MM.1S (cell line): Measurements from ENCODE around the gene CHRNB1.

Experiments used
- DNase-seq: peaks from one replicate; pipeline ENCODE4 v3.0.0-alpha.2; 2015
- H2AFZ ChIP-seq: fragments of 300-600 bp; sonication (generic); 2 replicates; pipeline ENCODE4 v1.6.0; 2016; ENCODE audit warnings: antibody characterized with exemption, low read length
- H3F3A ChIP-seq: fragments of 300-600 bp; sonication (generic); 2 replicates; pipeline ENCODE4 v1.6.1; 2016; ENCODE audit warnings: mild to moderate bottlenecking, antibody characterized with exemption, low read length, moderate library complexity, mixed read lengths; ENCODE audit not compliant: insufficient read depth
- H3K27ac ChIP-seq: fragments of 300-600 bp; sonication (generic); 2 replicates; pipeline ENCODE4 v1.5.1; 2016; ENCODE audit warnings: mild to moderate bottlenecking, low read length
- H3K27me3 ChIP-seq: fragments of 300-600 bp; sonication (generic); replicated peaks from 2 replicates; pipeline ENCODE4 v1.6.0; 2016; ENCODE audit warnings: low read length; ENCODE audit not compliant: insufficient read depth
- H3K36me3 ChIP-seq: fragments of 300-600 bp; sonication (generic); replicated peaks from 2 replicates; pipeline ENCODE4 v1.6.1; 2016; ENCODE audit warnings: mild to moderate bottlenecking, low read length, mixed read lengths; ENCODE audit not compliant: insufficient read depth
- H3K4me1 ChIP-seq: fragments of 300-600 bp; sonication (generic); 2 replicates; pipeline ENCODE4 v1.6.1; 2016; ENCODE audit warnings: low read length, mixed read lengths
- H3K4me2 ChIP-seq: fragments of 300-600 bp; sonication (generic); 2 replicates; pipeline ENCODE4 v1.6.0; 2016; ENCODE audit warnings: low read depth, low read length
- H3K4me3 ChIP-seq: fragments of 300-600 bp; sonication (generic); 2 replicates; pipeline ENCODE4 v1.5.1; 2016; ENCODE audit warnings: low read length, mixed read lengths
- H3K79me2 ChIP-seq: fragments of 300-600 bp; sonication (generic); 2 replicates; pipeline ENCODE4 v1.6.1; 2016; ENCODE audit warnings: mixed run types, low read length, mixed read lengths
- H3K9ac ChIP-seq: fragments of 300-600 bp; sonication (generic); 2 replicates; pipeline ENCODE4 v1.6.1; 2016; ENCODE audit warnings: low read length, mixed read lengths
- H3K9me2 ChIP-seq: fragments of 300-600 bp; sonication (generic); replicated peaks from 2 replicates; pipeline ENCODE4 v1.6.1; 2016; ENCODE audit warnings: mild to moderate bottlenecking, low read length, mixed read lengths; ENCODE audit not compliant: insufficient read depth
- H3K9me3 ChIP-seq: fragments of 300-600 bp; sonication (generic); replicated peaks from 2 replicates; pipeline ENCODE4 v1.6.1; 2016; ENCODE audit warnings: mild to moderate bottlenecking, low read length, mixed read lengths; ENCODE audit not compliant: insufficient read depth
- H4K20me1 ChIP-seq: fragments of 300-600 bp; sonication (generic); 2 replicates; pipeline ENCODE4 v1.6.1; 2016; ENCODE audit warnings: mild to moderate bottlenecking, low read length, moderate library complexity, mixed read lengths; ENCODE audit not compliant: insufficient read depth
- EZH2 ChIP-seq: fragments of 300-600 bp; sonication (generic); optimal IDR thresholded peaks from 2 replicates; pipeline ENCODE3; 2017; ENCODE audit warnings: low read depth, mild to moderate bottlenecking, antibody characterized with exemption, low read length, mixed read lengths
- EZH2phosphoT487 ChIP-seq: fragments of 300-600 bp; sonication (generic); IDR thresholded peaks from 2 replicates; pipeline ENCODE4 v1.6.1; 2018; ENCODE audit warnings: antibody characterized with exemption, low read length
- TF ChIP-seq, protein P1 (sequence below): fragments of 300-600 bp; sonication (generic); IDR thresholded peaks from 2 replicates; pipeline ENCODE4 v1.5.1; 2016; ENCODE audit warnings: antibody characterized with exemption, low read length, mixed read lengths

Gene CHRNB1

GRCh38 chr17:7404737-7405349 is 40.0 kb upstream of the CHRNB1 start:
- Histone ChIP-seq H3K27ac (no peak overlapping the region), H3K27me3 (peaks cover 36% of the 10 kb centered on the region), H3K4me2 (peak overlapping the region; percentile 86), H3K79me2 (no peaks in the 10 kb centered on the region; the same call in 1 of the 2 replicates), H3K9ac (peak overlapping the region; percentile 52; the same call in 1 of the 2 replicates), H2AFZ (peak overlapping the region; percentile 72), H4K20me1 (no peaks in the 10 kb centered on the region), H3K36me3 (no peaks in the 10 kb centered on the region), H3K9me2 (no peaks in the 10 kb centered on the region), H3K9me3 (no peaks in the 10 kb centered on the region), H3K4me1 (peaks cover 4% of the 10 kb centered on the region; the same call in 1 of the 2 replicates), H3F3A (no peaks in the 10 kb centered on the region), H3K4me3 (peak overlapping the region; percentile 69)
- DNase-seq = no peak
- TF ChIP-seq EZH2phosphoT487 (no peak), EZH2 (no peak)
- TF ChIP-seq, protein P1, sequence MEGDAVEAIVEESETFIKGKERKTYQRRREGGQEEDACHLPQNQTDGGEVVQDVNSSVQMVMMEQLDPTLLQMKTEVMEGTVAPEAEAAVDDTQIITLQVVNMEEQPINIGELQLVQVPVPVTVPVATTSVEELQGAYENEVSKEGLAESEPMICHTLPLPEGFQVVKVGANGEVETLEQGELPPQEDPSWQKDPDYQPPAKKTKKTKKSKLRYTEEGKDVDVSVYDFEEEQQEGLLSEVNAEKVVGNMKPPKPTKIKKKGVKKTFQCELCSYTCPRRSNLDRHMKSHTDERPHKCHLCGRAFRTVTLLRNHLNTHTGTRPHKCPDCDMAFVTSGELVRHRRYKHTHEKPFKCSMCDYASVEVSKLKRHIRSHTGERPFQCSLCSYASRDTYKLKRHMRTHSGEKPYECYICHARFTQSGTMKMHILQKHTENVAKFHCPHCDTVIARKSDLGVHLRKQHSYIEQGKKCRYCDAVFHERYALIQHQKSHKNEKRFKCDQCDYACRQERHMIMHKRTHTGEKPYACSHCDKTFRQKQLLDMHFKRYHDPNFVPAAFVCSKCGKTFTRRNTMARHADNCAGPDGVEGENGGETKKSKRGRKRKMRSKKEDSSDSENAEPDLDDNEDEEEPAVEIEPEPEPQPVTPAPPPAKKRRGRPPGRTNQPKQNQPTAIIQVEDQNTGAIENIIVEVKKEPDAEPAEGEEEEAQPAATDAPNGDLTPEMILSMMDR = no peak

- Histone ChIP-seq H2AFZ (peak overlapping the region; percentile 72), H3K9me2 (no peaks in the 10 kb centered on the region), H3K4me1 (peaks cover 4% of the 10 kb centered on the region; the same call in 1 of the 2 replicates), H3K4me3 (peak overlapping the region; percentile 69), H4K20me1 (no peaks in the 10 kb centered on the region), H3K79me2 (no peaks in the 10 kb centered on the region; the same call in 1 of the 2 replicates), H3K4me2 (peak overlapping the region; percentile 86; the same call in 1 of the 2 replicates), H3K27me3 (peaks cover 43% of the 10 kb centered on the region), H3K9ac (no peak overlapping the region), H3K9me3 (no peaks in the 10 kb centered on the region), H3K27ac (no peak overlapping the region), H3F3A (no peaks in the 10 kb centered on the region), H3K36me3 (no peaks in the 10 kb centered on the region)
- no peak for DNase-seq
- TF ChIP-seq EZH2phosphoT487 = no peak
- TF ChIP-seq, protein P1 = no peak
- no peak for TF ChIP-seq EZH2
Measured at GRCh38 chr17:7405350-7406234, 39.3 kb upstream of the CHRNB1 start.

GRCh38 chr17:7406235-7406825 is 38.5 kb upstream of the CHRNB1 start:
- H3K4me1 ChIP-seq = peaks cover 4% of the 10 kb centered on the region; the same call in 1 of the 2 replicates
- no peak overlapping the region for H3K9ac ChIP-seq

More at GRCh38 chr17:7406235-7406825, 38.5 kb upstream of the CHRNB1 start:
- no peak overlapping the region for H2AFZ ChIP-seq
- no peaks in the 10 kb centered on the region; the same call in 1 of the 2 replicates for H3K79me2 ChIP-seq
- no peak overlapping the region for H3K4me3 ChIP-seq
- DNase-seq = no peak
- no peaks in the 10 kb centered on the region for H3F3A ChIP-seq
- no peaks in the 10 kb centered on the region for H4K20me1 ChIP-seq
- no peaks in the 10 kb centered on the region for H3K9me3 ChIP-seq
- H3K36me3 ChIP-seq = no peaks in the 10 kb centered on the region
- no peak overlapping the region for H3K4me2 ChIP-seq
- H3K9me2 ChIP-seq = no peaks in the 10 kb centered on the region
- H3K27me3 ChIP-seq = peaks cover 50% of the 10 kb centered on the region
- no peak overlapping the region for H3K27ac ChIP-seq
- TF ChIP-seq EZH2phosphoT487 = no peak
- TF ChIP-seq, protein P1 = no peak
- TF ChIP-seq EZH2 = no peak
